Right renal pelvis (tissue), 4 donors: Measurements from ENCODE around the gene HBZ. TPM values are rescaled to one million over a fixed set of nuclear protein-coding genes. Genes with fewer than 3 reads are reported as not detected.
A peak's percentile ranks its signal among the peaks of the same experiment; 100 is the strongest.
"Not testable (repeated sequence)": the region's sequence is repeated elsewhere in the genome, so short reads cannot be mapped to it uniquely, and the experiment has no call there.

Source experiments
- DNase-seq, 4 donors: peaks; one replicate each; pipeline ENCODE4 v3.0.0-alpha.2; 2013; ENCODE audit warnings: low read depth in 4 of 4, low spot score in 3 of 4, missing footprints in 1 of 4
- polyA plus RNA-seq, 4 donors: library from polyadenylated mRNA; unstranded; fragments of 120-200 nt; gene quantifications; one replicate each; pipeline ENCODE4 v1.2.1, GENCODE V29; 2013; ENCODE audit not compliant: insufficient read length in 4 of 4

The HBZ gene
- polyA plus RNA-seq = 1 to 10 TPM in 2 of 4 donors, under 1 TPM in 2; 0.37 to 4.2 (median 1.7) TPM

- DNase-seq = no peak
Measured at GRCh38 chr16:152141-153128, at the start of gene HBZ. HBZ (plus strand) TSS chr16:152644; CDS start chr16:152910, 266 bp downstream.

GRCh38 chr16:104355-104754 is 48.1 kb upstream of the HBZ start:
- DNase-seq = no peak

DNA sequence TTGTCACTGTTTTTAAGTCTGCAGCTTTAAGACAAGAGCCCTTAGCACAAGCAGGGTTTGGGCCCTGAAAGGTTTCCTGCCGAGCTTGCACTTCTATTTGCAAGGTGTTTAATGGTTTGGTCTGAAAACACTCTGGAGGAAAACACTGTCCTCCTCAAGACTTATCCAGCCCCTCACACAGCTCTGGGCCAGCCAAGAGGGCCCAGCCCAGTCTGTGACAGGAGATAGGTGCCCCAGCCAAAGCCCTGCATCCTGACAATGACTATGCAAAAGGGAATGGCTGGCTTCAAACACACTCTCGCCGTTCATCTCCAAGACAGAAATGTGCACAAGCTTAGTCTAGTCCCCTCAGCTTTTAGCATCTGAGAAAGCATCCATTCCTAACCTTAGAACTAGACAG is 47.5 kb upstream of the HBZ start:
- no peak for DNase-seq

DNA sequence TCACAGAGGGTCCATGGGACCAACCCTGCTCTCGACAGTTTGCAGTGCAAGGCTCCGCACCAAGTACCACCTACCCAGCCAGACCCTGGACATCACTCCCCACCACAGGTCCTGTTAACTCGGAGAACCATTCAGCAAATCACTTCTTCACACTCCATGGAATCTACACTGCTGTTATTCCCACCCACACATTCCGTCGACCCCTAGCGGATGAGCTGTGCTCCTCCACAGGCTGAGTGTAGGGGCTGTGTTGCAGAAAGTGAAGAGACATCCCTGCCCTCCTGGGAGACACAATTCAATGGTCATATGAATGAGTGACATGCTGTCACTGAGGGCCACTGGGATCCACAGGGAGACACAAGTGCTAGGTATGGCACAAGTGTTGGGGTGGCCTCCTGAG is 46.9 kb upstream of the HBZ start:
- no peak for DNase-seq

GRCh38 chr16:106623-107324 is 45.7 kb upstream of the HBZ start:
- DNase-seq = peak; percentile 60 to 65 (median 62)

DNA sequence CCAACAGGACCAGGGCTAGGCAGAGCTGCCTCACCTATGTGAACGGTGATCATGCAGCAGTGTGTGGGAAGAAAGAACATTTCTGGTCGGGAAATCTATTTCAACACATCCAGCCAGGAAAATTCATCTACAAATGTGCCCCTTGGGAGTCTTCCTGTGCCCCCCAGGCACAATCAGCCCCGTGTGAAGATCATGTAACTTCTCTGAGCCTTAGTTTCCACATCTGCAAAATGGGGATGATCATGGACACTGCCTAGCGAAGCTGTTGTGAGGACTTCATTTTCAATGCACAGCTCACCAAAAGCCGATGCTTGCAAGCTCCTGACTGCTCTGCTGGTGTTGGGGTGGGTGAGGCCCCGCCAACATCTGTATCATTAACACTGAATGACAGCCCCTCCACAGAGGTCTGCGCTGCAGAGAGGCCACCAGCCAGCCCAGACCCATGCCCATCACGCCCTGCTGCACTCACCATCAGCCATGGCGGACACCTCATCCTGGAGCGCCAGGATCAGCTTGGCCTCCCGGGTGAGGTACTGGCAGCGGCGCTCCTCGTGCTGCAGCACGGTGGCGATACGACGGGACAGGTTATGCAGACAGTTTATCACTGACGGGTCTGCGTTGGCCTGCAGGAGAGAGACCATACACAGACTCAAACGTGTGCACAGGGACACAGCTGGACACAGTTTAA is 40.1 kb upstream of the HBZ start:
- no peak for DNase-seq

- DNase-seq = no peak
Measured at GRCh38 chr16:114327-114726, 38.1 kb upstream of the HBZ start.

GRCh38 chr16:116015-116414 is 36.4 kb upstream of the HBZ start:
- DNase-seq = no peak

GRCh38 chr16:117379-118365 is 34.8 kb upstream of the HBZ start:
- peak in 3 of 4 donors; percentile 42 to 46 (median 45) for DNase-seq

DNA sequence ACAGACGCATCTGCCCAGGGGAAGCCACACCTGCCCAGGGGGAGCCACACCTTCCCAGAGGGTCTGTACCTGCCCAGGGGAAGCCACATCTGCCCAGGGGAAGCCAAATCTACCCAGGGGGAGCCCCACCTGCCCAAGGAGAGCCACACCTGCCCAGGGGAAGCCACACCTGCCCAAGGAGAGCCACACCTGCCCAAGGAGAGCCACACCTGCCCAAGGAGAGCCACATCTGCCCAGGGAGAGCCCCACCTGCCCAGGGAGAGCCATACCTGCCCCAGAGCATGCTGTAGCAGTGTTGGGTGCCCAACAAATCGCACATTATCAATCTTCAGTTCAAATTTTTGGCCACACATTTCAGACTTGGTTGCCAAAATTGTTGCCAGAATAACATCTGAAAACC is 33.6 kb upstream of the HBZ start:
- no peak for DNase-seq

- no peak for DNase-seq
Measured at GRCh38 chr16:119295-119694, 33.1 kb upstream of the HBZ start.

GRCh38 chr16:119835-120491 is 32.5 kb upstream of the HBZ start:
- DNase-seq = no peak

DNA sequence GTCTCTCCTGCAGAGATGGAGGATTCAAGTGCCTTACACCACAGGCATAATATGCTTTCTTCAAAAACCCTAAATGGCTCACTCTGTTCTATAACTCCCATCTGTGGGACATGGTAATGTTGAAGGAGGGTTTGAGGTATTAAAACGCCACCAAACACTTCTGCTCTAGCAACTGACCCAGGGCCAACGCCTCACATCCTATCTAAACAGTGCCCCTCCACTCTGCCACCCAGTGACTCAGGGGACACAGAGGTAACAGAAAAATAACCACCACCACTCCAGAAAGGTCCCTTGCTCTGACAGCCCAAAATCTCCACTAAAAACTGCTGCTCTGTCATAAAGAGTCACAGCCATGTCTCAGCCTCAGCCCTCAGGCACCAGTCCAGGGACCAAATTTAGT is 31.7 kb upstream of the HBZ start:
- DNase-seq = no peak

DNA sequence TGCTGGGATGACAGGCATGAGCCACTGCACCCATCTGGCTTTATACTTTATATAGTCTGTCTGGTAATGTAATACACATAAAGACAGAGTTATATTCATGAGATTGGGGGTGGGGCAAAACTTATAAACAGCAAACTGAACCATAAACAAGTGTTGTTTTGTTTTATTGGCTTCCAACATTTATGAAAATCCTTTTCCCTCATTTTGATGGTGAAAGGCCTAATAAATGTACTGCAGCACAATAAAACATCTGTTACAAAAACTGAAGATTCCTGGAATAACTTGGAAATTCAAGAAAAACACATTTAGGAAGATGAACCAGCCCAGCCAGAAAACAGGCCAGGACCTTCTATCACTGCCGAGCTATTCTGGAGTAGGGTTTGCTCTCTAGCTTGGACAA is 30.1 kb upstream of the HBZ start:
- DNase-seq = no peak

DNA sequence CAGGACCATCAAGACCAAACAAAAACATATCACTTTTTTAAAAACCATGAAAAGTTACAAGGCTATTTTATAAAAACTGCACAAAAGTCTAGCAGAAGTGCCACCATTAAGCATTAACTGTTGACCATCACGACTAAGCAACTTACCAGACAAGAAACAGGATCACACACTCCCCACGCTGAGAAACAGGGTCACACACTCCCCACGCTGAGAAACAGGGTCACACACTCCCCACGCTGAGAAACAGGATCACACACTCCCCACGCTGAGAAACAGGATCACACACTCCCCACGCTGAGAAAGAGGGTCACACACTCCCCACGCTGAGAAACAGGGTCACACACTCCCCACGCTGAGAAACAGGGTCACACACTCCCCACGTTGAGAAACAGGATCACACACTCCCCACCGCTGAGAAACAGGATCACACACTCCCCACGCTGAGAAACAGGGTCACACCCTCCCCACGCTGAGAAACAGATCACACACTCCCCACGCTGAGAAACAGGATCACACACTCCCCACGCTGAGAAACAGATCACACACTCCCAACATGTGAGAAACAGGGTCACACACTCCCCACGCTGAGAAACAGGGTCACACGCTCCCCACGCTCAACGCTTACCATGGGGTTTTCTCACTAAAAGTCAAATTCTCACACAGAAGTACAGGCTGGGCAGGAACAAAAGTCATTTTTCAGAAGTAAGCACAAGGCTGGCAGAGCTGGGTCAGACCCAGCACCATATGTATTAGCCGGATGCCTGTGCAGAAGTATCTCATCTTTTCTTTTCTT is 28.7 kb upstream of the HBZ start:
- DNase-seq = not testable (repeated sequence)

DNA sequence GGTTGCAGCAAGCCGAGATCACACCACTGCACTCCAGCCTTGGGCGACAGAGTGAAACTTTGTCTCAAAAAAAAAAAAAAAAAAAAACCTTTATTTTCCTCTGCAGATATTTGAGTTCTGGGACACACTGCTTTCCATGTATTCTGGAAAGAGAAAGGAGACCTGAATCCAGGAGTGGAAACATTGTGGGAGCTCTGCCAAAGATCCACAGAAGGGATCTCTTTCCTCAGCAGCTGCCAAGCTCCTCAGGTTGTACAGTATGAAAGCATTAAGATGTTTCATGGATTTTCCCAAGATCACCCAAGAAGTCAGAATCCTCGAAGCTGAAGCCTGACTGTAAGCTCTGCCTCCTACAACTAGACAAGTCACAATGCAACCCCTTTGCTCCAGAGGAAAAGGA is 27.4 kb upstream of the HBZ start:
- DNase-seq = no peak

- DNase-seq = no peak
Measured at GRCh38 chr16:129075-129474, 23.4 kb upstream of the HBZ start.

GRCh38 chr16:130533-131173 is 21.8 kb upstream of the HBZ start:
- no peak for DNase-seq
